Activated naive CD8-positive, alpha-beta T cell treated with anti-CD3 and anti-CD28 coated beads, Interleukin-2, amount 50 U/mL, for 16 hours (primary cell): ENCODE results near the gene XRCC3.

Experiments used
- DNase-seq: peaks from one replicate; pipeline ENCODE4 v3.0.0-alpha.2; 2020; ENCODE audit warnings: low read depth, low spot score

The XRCC3 gene

GRCh38 chr14:103738701-103739451 is 23.6 kb upstream of the XRCC3 start:
- no peak for DNase-seq

DNA sequence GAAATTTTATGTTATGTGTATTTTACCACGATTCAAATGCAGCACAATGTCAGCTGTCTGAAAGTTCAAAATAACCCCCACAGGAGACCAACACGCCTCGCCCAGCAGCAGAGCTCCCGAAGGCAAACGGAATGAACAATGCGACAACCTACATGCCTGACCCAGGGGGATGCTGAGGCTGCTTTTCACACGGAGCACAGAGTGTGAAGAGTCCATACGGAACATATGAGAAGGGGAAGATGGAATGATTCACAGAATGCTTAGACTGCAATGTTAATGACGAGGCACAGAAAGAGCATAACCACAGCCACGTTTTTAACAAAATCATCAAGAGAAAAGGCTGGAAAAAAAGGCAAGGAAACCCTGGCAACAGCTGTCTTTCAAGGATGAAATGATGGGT is 22.9 kb upstream of the XRCC3 start:
- DNase-seq, result no peak

- DNase-seq, result no peak
Observed at GRCh38 chr14:103737432-103738045, 22.3 kb upstream of the XRCC3 start.

DNA sequence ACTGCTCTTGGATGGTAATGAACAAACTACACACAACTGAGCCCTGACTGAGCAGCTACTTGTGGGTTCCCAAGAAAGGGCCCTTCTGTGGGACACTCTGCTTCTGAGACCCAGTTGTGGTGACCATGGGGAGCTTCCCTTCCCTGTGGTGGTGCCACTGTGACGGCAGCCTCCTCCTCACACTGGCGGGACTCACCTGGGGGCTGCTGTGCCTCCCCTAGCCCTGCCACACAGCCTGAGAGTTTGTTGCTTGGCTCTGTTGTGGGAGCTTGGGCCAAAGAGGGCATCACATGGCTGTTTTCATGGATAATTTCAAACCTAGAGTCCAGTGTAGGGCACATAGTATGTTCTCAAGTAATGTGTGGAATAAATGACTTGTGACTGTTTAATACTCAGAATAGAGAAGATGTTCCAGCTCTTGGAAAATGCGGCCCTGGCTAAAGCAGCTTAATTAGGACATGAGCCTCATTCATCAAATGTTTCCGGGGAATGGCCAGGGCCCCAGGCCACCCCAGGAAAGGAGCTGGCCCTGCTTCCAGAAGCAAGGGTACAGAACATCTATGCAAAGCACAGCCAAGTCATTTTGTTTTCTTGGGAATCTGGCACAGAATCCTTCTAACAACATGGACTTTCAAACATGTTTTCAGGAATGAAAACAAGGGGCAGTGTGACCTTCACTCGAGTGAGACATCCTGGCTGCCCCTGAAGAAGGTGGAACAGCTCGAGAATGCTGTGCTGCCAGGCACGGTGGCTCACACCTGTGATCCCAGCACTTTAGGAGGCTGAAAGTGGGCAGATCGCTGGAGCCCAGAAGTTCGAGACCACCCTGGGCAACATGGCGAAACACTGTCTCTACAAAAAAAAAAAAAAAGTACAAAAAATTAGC is 21.5 kb upstream of the XRCC3 start:
- DNase-seq, result no peak

- no peak for DNase-seq
Observed at GRCh38 chr14:103735815-103736545, 20.7 kb upstream of the XRCC3 start.

DNA sequence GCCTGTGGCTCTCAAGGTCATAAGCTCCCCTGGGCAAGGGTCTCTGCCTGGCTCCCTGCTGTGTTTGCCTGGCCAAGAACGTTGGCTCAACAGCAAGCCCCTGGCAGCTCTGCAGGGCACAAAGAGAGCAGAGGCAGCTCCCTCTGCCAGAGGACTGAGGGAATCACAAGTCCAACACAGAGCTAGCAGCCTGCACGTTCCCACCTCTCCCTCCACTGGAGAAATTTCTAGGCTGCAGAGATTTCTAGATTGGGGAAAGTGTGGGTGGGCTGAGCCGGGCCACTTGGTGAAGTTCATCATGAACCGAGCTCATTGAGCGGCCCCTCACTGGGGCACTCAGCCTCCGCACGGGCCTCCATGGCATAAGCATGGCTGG is 20.2 kb upstream of the XRCC3 start:
- no peak for DNase-seq

- DNase-seq, result no peak
Observed at GRCh38 chr14:103735022-103735421, 19.8 kb upstream of the XRCC3 start.

DNA sequence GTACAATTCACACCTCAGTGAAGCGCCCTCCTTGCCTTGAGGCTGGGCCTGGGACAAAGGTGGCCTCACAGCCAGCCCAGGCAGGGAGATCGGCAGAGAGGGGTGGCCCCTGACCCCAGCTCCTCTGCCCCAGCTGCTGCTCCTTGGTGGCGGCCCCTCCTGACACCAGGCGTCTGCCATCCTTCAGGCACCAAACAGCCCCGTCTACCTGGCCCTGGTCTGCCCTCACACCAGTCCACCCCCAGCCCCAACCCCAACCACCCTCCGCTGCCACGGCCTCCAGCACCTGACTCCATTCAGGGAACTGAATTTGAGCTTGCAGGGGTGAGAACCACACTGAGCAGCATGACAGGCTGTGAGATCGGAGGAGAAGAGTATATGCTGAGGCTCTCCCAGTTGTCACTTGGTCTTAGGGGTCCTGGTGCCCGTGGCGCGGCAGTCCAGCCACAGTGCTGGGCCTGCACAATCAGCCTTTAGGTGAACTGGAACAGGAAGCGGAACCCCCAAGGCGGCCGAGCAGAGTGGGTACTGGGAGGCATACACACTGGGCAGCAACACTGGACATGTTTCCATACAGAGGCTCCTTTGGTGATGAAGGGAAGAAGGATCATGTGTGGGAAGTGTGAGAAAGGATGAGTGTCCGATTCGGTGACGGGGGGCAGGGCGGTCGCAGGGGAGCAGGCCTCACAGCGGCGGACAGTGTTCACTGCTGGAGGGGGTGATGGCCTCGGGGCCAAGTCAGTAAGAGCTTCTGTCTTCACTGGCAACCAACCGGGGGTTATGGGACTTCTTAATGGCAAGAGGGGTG is 19.0 kb upstream of the XRCC3 start:
- DNase-seq, result no peak

GRCh38 chr14:103733651-103734050 is 18.4 kb upstream of the XRCC3 start:
- no peak for DNase-seq

DNA sequence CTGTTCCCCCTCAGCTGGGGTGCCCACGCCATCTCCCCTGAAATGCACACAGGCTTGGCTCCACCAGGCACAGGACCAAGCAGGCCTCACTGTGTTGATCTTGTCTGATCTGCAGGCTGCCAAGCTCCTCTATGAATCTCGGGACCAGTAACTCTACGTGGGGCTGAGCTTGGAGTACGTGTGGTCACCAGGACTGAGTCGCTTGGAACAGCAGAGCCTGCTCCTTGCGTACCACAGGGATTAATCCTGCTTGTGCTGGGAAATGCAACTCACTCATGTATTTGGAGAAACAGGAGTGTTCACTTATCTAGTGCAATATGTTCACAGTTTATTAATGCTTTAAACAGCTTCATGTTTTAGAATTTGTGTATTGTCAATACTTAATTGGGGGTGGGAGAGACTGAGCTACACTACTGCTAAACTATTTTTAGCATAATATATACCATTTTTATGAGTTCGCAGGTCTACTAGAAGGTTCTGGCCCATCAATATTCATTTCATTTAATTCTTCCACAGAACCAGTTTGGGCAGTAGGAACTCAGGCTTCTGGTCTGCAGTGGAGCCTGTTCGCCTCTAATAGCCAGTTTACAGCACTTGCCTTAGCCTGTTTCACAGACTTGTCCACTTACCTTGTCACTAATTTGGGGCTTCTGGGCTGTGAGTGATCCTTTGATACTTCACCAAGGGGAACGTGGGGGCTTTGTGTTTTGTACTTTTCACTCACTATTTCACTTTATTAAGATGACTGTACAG is 17.8 kb upstream of the XRCC3 start:
- no peak for DNase-seq

- no peak for DNase-seq
Observed at GRCh38 chr14:103731916-103732867, 16.9 kb upstream of the XRCC3 start.

GRCh38 chr14:103731481-103731880 is 16.2 kb upstream of the XRCC3 start:
- no peak for DNase-seq

DNA sequence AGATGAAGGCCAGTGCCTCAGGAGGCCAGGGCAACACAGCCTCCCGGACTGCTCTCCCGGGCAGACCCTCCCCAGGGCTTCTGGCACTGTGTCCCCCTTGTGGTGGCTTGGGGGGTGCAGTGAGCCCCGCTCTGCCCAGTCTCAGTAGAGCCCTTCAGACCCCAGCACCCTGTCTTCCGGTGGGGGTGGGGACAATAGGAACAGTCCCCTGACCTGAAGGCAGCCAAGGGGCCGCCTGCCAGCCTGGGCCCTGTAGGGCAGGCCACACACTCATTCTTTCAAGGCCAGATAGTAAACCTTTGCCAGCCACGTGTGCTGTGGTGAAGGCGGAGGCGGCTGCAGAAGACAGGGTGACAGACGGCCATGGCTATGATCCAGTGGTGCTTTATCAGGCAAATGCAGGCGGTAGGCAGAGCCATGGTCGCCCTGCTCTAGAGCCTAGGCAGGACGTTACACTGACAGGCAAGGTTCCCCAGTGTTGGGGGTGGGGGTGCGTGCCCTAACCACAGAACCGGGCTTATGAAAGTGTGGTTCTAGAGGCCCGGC is 15.3 kb upstream of the XRCC3 start:
- no peak for DNase-seq

DNA sequence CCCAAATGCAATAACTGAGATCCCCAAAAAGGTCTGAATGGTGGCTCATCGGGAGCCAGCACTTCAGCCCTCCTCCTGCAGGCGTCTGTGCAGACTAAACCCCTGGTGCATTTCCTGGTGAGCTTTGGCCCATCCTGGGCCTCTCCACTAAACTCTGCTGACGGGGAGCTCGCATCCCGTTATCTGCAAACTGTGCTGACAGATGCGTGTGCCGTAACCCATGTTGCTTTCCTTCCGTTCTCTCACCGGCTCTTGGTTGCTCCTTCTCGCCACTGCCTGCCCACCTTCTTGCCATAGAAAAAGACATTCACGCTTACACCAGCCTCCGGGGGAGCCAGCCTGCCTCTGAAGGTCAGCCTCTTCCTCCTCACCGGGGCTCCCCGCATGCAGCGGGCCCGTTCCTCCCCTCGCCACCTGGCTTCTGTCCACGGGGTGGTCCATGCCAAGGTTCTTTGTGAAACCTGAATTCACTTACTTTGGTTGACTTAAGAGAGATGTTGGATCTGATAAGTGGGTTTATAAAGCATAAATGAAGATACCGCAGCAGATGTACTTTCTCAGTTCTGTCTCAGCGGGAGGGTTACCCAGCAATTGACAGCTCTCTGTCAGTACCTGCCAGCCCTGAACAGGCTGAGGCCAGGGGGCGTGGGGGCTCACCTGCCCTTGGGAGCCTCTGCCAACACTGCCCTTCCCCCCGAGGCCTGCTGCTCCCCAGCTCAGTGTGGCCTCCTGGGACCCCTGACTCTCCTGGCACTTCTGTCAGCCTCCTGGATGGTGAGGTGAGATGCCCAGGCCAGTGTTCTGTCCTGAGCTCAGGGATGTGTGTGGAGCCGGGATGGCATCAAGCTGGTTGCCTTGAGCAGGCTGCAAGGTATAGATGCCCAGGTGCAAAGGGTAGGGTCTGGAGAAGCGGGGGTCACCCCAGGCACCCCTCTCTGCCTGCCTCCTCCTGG is 14.5 kb upstream of the XRCC3 start:
- no peak for DNase-seq

DNA sequence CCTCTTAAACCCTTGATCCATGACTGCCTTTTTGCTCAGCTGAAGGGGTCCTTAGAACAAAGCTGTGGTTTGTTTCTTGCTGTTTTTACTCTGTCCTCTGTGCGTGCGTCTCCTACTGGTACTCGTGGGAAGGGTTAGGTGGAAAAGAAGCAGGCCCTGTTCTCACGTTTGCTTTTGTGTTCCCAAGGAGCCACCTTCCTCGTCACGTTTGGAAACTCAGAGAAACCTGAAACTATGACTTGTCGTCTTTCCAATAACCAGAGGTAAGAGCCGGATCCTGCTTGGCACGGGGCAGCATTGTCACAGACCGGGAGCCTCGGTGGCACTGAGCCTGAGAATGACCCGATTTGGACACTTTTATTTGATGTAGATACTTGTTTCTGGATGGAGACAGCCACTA is 13.5 kb upstream of the XRCC3 start:
- DNase-seq, result no peak

DNA sequence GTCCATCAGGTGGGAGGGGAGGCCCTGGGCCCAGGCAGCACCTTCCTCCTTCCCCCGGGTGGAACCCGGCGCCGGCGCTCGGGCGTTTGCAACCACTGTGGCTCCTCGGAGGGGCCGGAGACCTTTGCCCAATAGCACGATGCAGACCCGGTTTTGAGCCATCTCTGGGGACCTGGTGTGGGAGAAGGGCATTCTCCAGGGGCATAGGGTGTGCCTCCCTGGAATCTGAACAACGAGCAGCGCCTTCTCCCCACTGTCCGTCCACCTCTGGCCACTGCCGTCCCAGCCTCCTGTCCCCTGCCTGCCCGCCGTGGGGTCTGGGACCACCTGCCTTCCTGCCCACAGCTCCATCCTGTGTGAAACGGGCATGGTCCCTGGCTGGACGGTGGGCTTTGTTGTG is 12.9 kb upstream of the XRCC3 start:
- DNase-seq, result no peak

DNA sequence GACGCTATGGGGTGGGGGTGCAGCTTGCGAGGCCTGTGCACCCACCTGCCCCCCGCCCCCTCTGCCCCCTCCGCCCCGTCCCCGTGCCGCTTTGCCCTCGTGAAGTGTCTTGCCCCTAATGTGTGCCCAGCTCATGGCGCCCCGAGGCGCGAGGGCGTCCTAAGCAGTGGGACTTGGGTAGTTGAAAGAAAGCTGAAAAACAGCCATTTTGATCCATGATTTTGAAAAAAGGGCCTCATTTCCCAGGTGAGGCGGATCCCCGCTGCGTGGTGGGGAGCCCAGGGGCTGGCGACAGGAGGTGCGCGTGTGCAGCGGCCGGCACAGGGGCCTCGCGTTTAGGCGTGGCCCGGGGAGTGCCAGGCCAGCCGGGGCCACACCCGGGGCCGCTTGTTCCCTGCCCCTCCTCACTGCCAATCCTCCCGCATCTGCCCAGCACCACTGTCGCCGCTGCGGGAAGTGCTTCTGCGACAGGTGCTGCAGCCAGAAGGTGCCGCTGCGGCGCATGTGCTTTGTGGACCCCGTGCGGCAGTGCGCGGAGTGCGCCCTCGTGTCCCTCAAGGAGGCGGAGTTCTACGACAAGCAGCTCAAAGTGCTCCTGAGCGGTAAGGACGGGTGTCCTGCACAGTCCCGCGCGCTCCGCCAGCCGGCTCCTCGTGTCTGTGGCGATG is 12.2 kb upstream of the XRCC3 start:
- no peak for DNase-seq
